OCI-LY1 (cell line): Measurements from ENCODE around the gene ERP44.

Experiments used
- H2AFZ ChIP-seq: fragments of 200-600 bp; sonication (generic), shearing (Covaris generic); 2 replicates; pipeline ENCODE4 v1.6.0; 2014; ENCODE audit warnings: antibody characterized with exemption, mild to moderate bottlenecking, low read length
- H3F3A ChIP-seq: fragments of 200-600 bp; sonication (generic), shearing (Covaris generic); 2 replicates; pipeline ENCODE4 v1.6.0; 2014; ENCODE audit warnings: mild to moderate bottlenecking, antibody characterized with exemption, low read length, moderate library complexity; ENCODE audit not compliant: insufficient read depth
- H3K27ac ChIP-seq: fragments of 200-600 bp; sonication (generic); 2 replicates; pipeline ENCODE4 v1.5.1; 2014; ENCODE audit warnings: low read length, mixed run types, mild to moderate bottlenecking, low read depth; ENCODE audit not compliant: poor library complexity, severe bottlenecking
- H3K27me3 ChIP-seq: fragments of 200-600 bp; sonication (generic); 2 replicates; pipeline ENCODE4 v1.6.0; 2014; ENCODE audit warnings: antibody characterized with exemption, mild to moderate bottlenecking, low read length, moderate library complexity; ENCODE audit not compliant: insufficient read depth
- H3K36me3 ChIP-seq: fragments of 200-600 bp; sonication (generic); 2 replicates; pipeline ENCODE4 v1.6.1; 2014; ENCODE audit warnings: mild to moderate bottlenecking, antibody characterized with exemption, low read length, moderate library complexity, mixed read lengths; ENCODE audit not compliant: insufficient read depth
- H3K4me1 ChIP-seq: fragments of 200-600 bp; sonication (generic); 2 replicates; pipeline ENCODE4 v1.5.1; 2014; ENCODE audit warnings: mild to moderate bottlenecking, low read length, moderate library complexity; ENCODE audit not compliant: insufficient read depth, severe bottlenecking
- H3K4me2 ChIP-seq: fragments of 200-600 bp; sonication (generic), shearing (Covaris generic); 2 replicates; pipeline ENCODE4 v1.6.1; 2014; ENCODE audit warnings: low read length
- H3K4me3 ChIP-seq: fragments of 200-600 bp; sonication (generic); 2 replicates; pipeline ENCODE4 v1.5.1; 2014; ENCODE audit warnings: low read length, low read depth, mild to moderate bottlenecking, mixed read lengths; ENCODE audit not compliant: poor library complexity, severe bottlenecking
- H3K79me2 ChIP-seq: fragments of 200-600 bp; shearing (Covaris generic); 2 replicates; pipeline ENCODE4 v1.6.1; 2016; ENCODE audit warnings: mixed run types, low read length, mixed read lengths; ENCODE audit not compliant: insufficient read depth
- H3K9ac ChIP-seq: fragments of 200-600 bp; sonication (generic), shearing (Covaris generic); 2 replicates; pipeline ENCODE4 v1.6.1; 2014; ENCODE audit warnings: mild to moderate bottlenecking, low read length, mixed read lengths
- H3K9me2 ChIP-seq: fragments of 200-600 bp; sonication (generic), shearing (Covaris generic); 2 replicates; pipeline ENCODE4 v1.6.1; 2014; ENCODE audit warnings: low read depth, mild to moderate bottlenecking, low read length, mixed read lengths
- H3K9me3 ChIP-seq: fragments of 200-600 bp; shearing (Covaris generic); 2 replicates; pipeline ENCODE4 v1.6.1; 2014; ENCODE audit warnings: low read length, mixed read lengths
- H4K20me1 ChIP-seq: fragments of 200-600 bp; sonication (generic), shearing (Covaris generic); 2 replicates; pipeline ENCODE4 v1.6.0; 2016; ENCODE audit warnings: mild to moderate bottlenecking, low read length; ENCODE audit not compliant: insufficient read depth
- EZH2 ChIP-seq: fragments of 200-600 bp; sonication (generic), shearing (Covaris generic); IDR thresholded peaks from 2 replicates; pipeline ENCODE4 v1.8.0; 2017; ENCODE audit warnings: borderline replicate concordance, mixed run types, mild to moderate bottlenecking, antibody characterized with exemption, low read length, moderate library complexity, mixed read lengths
- TF ChIP-seq, protein P1 (sequence below): fragments of 200-600 bp; sonication (generic), shearing (Covaris generic); IDR thresholded peaks from 2 replicates; pipeline ENCODE4 v1.5.1; 2017; ENCODE audit warnings: mild to moderate bottlenecking, antibody characterized with exemption, low read length, moderate library complexity, mixed read lengths

The ERP44 gene

DNA sequence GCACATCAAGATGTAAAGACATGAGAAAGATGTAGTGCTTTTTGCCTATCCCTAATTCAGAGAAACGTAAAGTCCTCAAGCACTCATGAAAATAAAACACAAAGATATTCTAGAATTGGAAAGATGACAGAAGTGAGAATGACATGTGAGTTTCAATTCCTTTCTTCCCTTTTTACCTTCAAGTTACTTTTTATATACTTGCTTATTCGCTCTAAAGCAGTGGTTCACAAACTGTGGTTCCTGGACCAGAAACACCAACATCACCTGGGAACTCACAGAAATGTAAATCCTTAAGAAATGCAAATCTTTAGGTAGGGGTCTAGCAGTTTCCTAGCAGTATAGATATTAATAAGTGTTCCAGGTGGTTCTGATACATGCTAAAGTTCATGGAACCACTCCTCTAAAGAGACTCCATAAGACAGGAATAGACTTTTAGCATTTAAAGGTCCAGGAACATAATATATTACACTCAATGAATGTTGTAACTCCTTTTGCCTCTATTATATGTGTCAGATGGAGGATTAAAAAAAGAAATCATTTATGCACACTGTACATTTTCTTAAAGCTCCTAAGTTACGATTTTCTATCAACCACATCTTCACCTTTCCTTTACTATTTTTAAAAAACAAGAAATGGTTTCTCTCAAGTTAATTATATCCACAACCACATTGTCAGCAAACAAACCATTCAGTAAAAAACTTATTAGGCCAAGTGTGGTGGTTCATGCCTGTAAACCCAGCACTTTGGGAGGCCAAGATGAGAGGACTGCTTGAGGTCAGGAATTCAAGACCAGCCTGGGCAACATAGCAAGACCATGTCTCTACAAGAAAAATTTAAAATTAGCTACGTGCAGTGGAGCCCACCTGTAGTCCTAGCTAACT is 39.9 kb downstream of the ERP44 start:
- Histone ChIP-seq H3K4me3 (no peak overlapping the region), H3K27ac (peak overlapping the region; percentile 83), H3K9me2 (no peaks in the 10 kb centered on the region), H2AFZ (no peak overlapping the region), H3K79me2 (peaks cover 23% of the 10 kb centered on the region), H3F3A (peaks cover 10% of the 10 kb centered on the region; the same call in 1 of the 2 replicates), H3K9ac (no peak overlapping the region), H3K4me1 (peaks cover 38% of the 10 kb centered on the region), H3K27me3 (no peaks in the 10 kb centered on the region), H4K20me1 (no peaks in the 10 kb centered on the region), H3K9me3 (no peaks in the 10 kb centered on the region), H3K4me2 (peak overlapping the region; percentile 30), H3K36me3 (peaks cover 42% of the 10 kb centered on the region)
- TF ChIP-seq, protein P1, sequence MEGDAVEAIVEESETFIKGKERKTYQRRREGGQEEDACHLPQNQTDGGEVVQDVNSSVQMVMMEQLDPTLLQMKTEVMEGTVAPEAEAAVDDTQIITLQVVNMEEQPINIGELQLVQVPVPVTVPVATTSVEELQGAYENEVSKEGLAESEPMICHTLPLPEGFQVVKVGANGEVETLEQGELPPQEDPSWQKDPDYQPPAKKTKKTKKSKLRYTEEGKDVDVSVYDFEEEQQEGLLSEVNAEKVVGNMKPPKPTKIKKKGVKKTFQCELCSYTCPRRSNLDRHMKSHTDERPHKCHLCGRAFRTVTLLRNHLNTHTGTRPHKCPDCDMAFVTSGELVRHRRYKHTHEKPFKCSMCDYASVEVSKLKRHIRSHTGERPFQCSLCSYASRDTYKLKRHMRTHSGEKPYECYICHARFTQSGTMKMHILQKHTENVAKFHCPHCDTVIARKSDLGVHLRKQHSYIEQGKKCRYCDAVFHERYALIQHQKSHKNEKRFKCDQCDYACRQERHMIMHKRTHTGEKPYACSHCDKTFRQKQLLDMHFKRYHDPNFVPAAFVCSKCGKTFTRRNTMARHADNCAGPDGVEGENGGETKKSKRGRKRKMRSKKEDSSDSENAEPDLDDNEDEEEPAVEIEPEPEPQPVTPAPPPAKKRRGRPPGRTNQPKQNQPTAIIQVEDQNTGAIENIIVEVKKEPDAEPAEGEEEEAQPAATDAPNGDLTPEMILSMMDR = no peak
- no peak for TF ChIP-seq EZH2

DNA sequence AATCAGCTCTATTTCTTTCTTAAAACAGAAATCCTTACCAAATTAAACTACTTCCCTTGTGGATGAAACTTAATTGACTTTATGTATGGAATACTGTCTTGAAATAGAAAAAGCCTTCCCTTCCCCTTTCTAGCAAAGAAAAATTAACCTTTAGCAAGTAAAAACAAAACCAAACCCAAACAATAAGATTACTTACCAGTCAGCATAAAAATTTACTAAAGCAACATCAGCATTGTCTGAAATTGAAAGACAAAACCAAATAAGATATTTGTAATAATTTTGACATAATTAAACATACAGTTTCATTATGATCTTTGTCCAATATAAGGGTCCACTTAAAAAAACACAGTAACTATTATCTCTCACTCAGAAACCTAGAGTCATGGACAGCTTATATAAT is 41.2 kb downstream of the ERP44 start:
- peaks cover 17% of the 10 kb centered on the region; the same call in 1 of the 2 replicates for H3K79me2 ChIP-seq
- H4K20me1 ChIP-seq = no peaks in the 10 kb centered on the region
- no peak overlapping the region for H3K4me2 ChIP-seq
- no peaks in the 10 kb centered on the region for H3K27me3 ChIP-seq
- no peak overlapping the region for H3K9ac ChIP-seq
- H3K9me2 ChIP-seq = no peaks in the 10 kb centered on the region
- no peak for TF ChIP-seq EZH2
- TF ChIP-seq, protein P1 = no peak
- H3K9me3 ChIP-seq = no peaks in the 10 kb centered on the region
- peaks cover 45% of the 10 kb centered on the region for H3K4me1 ChIP-seq
- no peak overlapping the region for H2AFZ ChIP-seq
- H3F3A ChIP-seq = peaks cover 10% of the 10 kb centered on the region; the same call in 1 of the 2 replicates
- peaks cover 42% of the 10 kb centered on the region for H3K36me3 ChIP-seq
- H3K4me3 ChIP-seq = no peak overlapping the region
- peak overlapping the region; percentile 83 for H3K27ac ChIP-seq

DNA sequence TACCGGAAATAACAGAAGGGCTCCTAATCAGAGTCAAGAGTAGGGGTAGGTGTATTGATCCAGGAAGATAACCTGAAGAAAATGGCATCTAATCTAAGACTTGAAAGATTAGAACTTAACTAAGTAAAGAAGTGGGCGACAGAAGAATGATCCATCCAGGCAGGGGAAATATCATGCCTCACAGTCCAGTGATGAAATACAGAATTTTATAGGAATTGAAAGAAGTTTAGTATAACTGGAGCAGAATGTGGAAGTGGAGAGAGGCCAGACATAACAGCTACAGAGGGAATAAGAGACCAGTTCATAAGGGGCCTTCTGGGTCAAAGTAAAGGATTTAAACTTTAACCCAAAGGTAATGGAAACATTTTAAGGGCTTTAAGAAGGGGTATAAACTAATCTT is 42.2 kb downstream of the ERP44 start:
- Histone ChIP-seq H3K36me3 (peaks cover 51% of the 10 kb centered on the region), H3K79me2 (peaks cover 13% of the 10 kb centered on the region; the same call in 1 of the 2 replicates), H3K9me3 (no peaks in the 10 kb centered on the region), H3K9me2 (no peaks in the 10 kb centered on the region), H3K27me3 (no peaks in the 10 kb centered on the region), H2AFZ (no peak overlapping the region), H3K27ac (no peak overlapping the region), H3K4me3 (no peak overlapping the region), H3F3A (peaks cover 10% of the 10 kb centered on the region; the same call in 1 of the 2 replicates), H3K4me1 (peaks cover 54% of the 10 kb centered on the region), H3K9ac (no peak overlapping the region), H4K20me1 (no peaks in the 10 kb centered on the region), H3K4me2 (no peak overlapping the region)
- TF ChIP-seq, protein P1 = no peak
- no peak for TF ChIP-seq EZH2
